Stimulated activated CD4-positive, alpha-beta T cell treated with anti-CD3 and anti-CD28 coated beads, Interleukin-2, amount 100 ng/mL, for 48 hours (primary cell): ENCODE results near the gene GRIK4.

Source experiments
- DNase-seq, 2 donors: peaks; one replicate each; pipeline ENCODE4 v3.0.0-alpha.2; 2020

The GRIK4 gene

GRCh38 chr11:120645639-120646038 lies 134.1 kb downstream of the GRIK4 start:
- no peak for DNase-seq

- DNase-seq = no peak
Measured at GRCh38 chr11:120646206-120646605, 134.7 kb downstream of the GRIK4 start.

GRCh38 chr11:120647681-120648080 lies 136.1 kb downstream of the GRIK4 start:
- DNase-seq = no peak

- DNase-seq = no peak
Measured at GRCh38 chr11:120648771-120649170, 137.2 kb downstream of the GRIK4 start.

- no peak for DNase-seq
Measured at GRCh38 chr11:120649316-120649715, 137.8 kb downstream of the GRIK4 start.

GRCh38 chr11:120651396-120651795 lies 139.8 kb downstream of the GRIK4 start:
- no peak for DNase-seq

GRCh38 chr11:120651836-120652235 lies 140.3 kb downstream of the GRIK4 start:
- no peak for DNase-seq

- peak in 1 of 2 donors; percentile 11 for DNase-seq
Measured at GRCh38 chr11:120652705-120653335, 141.3 kb downstream of the GRIK4 start.

GRCh38 chr11:120655589-120655988 lies 144.0 kb downstream of the GRIK4 start:
- no peak for DNase-seq

- no peak for DNase-seq
Measured at GRCh38 chr11:120657306-120658070, 145.9 kb downstream of the GRIK4 start.

- DNase-seq = no peak
Measured at GRCh38 chr11:120658071-120658423, 146.5 kb downstream of the GRIK4 start.

GRCh38 chr11:120659076-120659475 lies 147.5 kb downstream of the GRIK4 start:
- no peak for DNase-seq

- DNase-seq = peak; percentile 10 to 18
Measured at GRCh38 chr11:120660024-120660565, 148.5 kb downstream of the GRIK4 start.

- DNase-seq = no peak
Measured at GRCh38 chr11:120662071-120662676, 150.6 kb downstream of the GRIK4 start.

- no peak for DNase-seq
Measured at GRCh38 chr11:120663142-120663541, 151.6 kb downstream of the GRIK4 start.

GRCh38 chr11:120666121-120666639 lies 154.6 kb downstream of the GRIK4 start:
- no peak for DNase-seq

- no peak for DNase-seq
Measured at GRCh38 chr11:120667281-120667680, 155.7 kb downstream of the GRIK4 start.

- DNase-seq = no peak
Measured at GRCh38 chr11:120667934-120668333, 156.4 kb downstream of the GRIK4 start.

GRCh38 chr11:120668537-120668936 lies 157.0 kb downstream of the GRIK4 start:
- no peak for DNase-seq

- no peak for DNase-seq
Measured at GRCh38 chr11:120674542-120674941, 163.0 kb downstream of the GRIK4 start.

- no peak for DNase-seq
Measured at GRCh38 chr11:120675171-120675570, 163.6 kb downstream of the GRIK4 start.

GRCh38 chr11:120676991-120677390 lies 165.4 kb downstream of the GRIK4 start:
- DNase-seq = no peak

GRCh38 chr11:120680322-120680721 lies 168.8 kb downstream of the GRIK4 start:
- DNase-seq = no peak
